ENCODE results near the gene COL4A4. TPM values are rescaled to one million over a fixed set of nuclear protein-coding genes. Genes with fewer than 3 reads are reported as not detected.

The COL4A4 gene
- total and polyA plus RNA-seq, 2 experiments from 2014 or later: 1.3 to 3.1 TPM

DNA sequence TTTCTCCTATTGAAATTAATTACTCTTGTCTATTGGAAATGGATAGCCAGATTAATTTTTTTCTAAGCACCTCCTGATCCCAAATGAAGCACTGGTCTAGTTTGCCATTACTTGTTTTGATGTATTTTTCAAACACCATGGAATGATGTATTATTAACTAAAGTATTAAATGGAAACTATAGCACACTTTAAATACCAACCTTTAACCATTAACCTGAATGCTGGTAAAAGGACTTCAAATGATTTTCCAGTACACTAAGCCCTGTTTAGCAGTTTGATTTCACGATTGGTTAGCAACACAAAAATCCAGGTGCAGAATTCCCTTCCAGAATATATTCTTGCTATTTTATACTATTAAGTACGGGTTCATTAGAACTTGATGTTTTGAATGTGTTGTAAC lies 37.8 kb upstream of the COL4A4 start (continued):
- TF ChIP-seq, protein P1, sequence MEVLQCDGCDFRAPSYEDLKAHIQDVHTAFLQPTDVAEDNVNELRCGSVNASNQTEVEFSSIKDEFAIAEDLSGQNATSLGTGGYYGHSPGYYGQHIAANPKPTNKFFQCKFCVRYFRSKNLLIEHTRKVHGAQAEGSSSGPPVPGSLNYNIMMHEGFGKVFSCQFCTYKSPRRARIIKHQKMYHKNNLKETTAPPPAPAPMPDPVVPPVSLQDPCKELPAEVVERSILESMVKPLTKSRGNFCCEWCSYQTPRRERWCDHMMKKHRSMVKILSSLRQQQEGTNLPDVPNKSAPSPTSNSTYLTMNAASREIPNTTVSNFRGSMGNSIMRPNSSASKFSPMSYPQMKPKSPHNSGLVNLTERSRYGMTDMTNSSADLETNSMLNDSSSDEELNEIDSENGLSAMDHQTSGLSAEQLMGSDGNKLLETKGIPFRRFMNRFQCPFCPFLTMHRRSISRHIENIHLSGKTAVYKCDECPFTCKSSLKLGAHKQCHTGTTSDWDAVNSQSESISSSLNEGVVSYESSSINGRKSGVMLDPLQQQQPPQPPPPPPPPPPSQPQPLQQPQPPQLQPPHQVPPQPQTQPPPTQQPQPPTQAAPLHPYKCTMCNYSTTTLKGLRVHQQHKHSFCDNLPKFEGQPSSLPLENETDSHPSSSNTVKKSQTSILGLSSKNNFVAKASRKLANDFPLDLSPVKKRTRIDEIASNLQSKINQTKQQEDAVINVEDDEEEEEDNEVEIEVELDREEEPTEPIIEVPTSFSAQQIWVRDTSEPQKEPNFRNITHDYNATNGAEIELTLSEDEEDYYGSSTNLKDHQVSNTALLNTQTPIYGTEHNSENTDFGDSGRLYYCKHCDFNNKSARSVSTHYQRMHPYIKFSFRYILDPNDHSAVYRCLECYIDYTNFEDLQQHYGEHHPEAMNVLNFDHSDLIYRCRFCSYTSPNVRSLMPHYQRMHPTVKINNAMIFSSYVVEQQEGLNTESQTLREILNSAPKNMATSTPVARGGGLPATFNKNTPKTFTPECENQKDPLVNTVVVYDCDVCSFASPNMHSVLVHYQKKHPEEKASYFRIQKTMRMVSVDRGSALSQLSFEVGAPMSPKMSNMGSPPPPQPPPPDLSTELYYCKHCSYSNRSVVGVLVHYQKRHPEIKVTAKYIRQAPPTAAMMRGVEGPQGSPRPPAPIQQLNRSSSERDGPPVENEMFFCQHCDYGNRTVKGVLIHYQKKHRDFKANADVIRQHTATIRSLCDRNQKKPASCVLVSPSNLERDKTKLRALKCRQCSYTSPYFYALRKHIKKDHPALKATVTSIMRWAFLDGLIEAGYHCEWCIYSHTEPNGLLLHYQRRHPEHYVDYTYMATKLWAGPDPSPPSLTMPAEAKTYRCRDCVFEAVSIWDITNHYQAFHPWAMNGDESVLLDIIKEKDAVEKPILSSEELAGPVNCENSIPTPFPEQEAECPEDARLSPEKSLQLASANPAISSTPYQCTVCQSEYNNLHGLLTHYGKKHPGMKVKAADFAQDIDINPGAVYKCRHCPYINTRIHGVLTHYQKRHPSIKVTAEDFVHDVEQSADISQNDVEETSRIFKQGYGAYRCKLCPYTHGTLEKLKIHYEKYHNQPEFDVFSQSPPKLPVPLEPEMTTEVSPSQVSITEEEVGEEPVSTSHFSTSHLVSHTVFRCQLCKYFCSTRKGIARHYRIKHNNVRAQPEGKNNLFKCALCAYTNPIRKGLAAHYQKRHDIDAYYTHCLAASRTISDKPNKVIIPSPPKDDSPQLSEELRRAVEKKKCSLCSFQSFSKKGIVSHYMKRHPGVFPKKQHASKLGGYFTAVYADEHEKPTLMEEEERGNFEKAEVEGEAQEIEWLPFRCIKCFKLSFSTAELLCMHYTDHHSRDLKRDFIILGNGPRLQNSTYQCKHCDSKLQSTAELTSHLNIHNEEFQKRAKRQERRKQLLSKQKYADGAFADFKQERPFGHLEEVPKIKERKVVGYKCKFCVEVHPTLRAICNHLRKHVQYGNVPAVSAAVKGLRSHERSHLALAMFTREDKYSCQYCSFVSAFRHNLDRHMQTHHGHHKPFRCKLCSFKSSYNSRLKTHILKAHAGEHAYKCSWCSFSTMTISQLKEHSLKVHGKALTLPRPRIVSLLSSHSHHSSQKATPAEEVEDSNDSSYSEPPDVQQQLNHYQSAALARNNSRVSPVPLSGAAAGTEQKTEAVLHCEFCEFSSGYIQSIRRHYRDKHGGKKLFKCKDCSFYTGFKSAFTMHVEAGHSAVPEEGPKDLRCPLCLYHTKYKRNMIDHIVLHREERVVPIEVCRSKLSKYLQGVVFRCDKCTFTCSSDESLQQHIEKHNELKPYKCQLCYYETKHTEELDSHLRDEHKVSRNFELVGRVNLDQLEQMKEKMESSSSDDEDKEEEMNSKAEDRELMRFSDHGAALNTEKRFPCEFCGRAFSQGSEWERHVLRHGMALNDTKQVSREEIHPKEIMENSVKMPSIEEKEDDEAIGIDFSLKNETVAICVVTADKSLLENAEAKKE (CRISPR knock-in tag; IDR thresholded peaks at IDR 0.05): no peak

DNA sequence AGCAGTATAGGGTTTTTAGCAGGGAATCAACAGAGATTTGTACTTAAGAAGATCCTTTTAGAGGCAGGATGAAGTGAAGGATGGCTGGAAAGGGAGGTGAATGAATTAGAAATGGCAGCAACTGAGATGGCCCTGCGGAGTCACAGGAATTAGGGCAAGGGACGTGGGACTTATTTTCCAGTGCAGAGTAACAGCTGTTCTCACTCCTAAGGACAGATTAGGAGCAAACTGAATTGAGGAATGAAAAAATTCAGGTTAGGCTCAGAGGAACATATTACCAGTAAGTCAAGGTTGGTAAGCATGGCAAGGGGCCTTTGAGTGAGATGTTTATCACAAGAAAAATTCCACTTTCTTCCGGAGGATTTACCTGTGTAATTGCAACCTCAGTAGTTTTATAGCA lies 34.9 kb upstream of the COL4A4 start:
- Histone ChIP-seq H3K79me2 (replicated peaks; ENCODE audit: insufficient read depth) (no peaks in the 10 kb centered on the region), H2AFZ (no peak overlapping the region), H3K9me2 (ENCODE audit: insufficient read depth) (no peaks in the 10 kb centered on the region), H3K27me3 (ENCODE audit: insufficient read depth) (no peaks in the 10 kb centered on the region), H3K27ac (ENCODE audit: low read depth) (no peak overlapping the region), H3K4me1 (ENCODE audit: insufficient read depth) (no peaks in the 10 kb centered on the region), H3F3A (replicated peaks; ENCODE audit: low read depth) (no peaks in the 10 kb centered on the region), H4K20me1 (replicated peaks; ENCODE audit: insufficient read depth) (no peaks in the 10 kb centered on the region), H3K4me3 (no peak overlapping the region), H3K36me3 (ENCODE audit: insufficient read depth) (no peaks in the 10 kb centered on the region), H3K4me2 (no peak overlapping the region)
- Mint-ChIP-seq H3K27ac (no peak overlapping the region; the same call in 1 of the 2 replicates), H3K4me3 (no peak overlapping the region), H3K4me1 (no peaks in the 10 kb centered on the region), H3K9me3 (no peaks in the 10 kb centered on the region), H3K27me3 (ENCODE audit: insufficient read depth, low read depth, poor library complexity) (no peaks in the 10 kb centered on the region), H3K36me3 (ENCODE audit: low read depth) (no peaks in the 10 kb centered on the region)
- DNase-seq (ENCODE audit: low spot score): no peak
- no peak for ATAC-seq
- TF ChIP-seq JUNB (IDR thresholded peaks at IDR 0.05; ENCODE audit: unreplicated experiment): no peak
- TF ChIP-seq EZH2phosphoT487 (IDR thresholded peaks at IDR 0.05; ENCODE audit: unreplicated experiment): no peak
- no peak for TF ChIP-seq CREB1 (CRISPR knock-in tag; IDR thresholded peaks at IDR 0.05; ENCODE audit: low read depth)
- TF ChIP-seq, protein P2, sequence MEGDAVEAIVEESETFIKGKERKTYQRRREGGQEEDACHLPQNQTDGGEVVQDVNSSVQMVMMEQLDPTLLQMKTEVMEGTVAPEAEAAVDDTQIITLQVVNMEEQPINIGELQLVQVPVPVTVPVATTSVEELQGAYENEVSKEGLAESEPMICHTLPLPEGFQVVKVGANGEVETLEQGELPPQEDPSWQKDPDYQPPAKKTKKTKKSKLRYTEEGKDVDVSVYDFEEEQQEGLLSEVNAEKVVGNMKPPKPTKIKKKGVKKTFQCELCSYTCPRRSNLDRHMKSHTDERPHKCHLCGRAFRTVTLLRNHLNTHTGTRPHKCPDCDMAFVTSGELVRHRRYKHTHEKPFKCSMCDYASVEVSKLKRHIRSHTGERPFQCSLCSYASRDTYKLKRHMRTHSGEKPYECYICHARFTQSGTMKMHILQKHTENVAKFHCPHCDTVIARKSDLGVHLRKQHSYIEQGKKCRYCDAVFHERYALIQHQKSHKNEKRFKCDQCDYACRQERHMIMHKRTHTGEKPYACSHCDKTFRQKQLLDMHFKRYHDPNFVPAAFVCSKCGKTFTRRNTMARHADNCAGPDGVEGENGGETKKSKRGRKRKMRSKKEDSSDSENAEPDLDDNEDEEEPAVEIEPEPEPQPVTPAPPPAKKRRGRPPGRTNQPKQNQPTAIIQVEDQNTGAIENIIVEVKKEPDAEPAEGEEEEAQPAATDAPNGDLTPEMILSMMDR (conservative IDR thresholded peaks at IDR 0.05; ENCODE audit: low read depth in 2 of 2): no peak
- no peak for TF ChIP-seq POLR2AphosphoS5 (IDR thresholded peaks at IDR 0.05; ENCODE audit: low read depth)
- TF ChIP-seq STAT1 (IDR thresholded peaks at IDR 0.05; ENCODE audit: unreplicated experiment): no peak
- TF ChIP-seq EZH2 (IDR thresholded peaks at IDR 0.05; ENCODE audit: low read depth, unreplicated experiment): no peak
- no peak for TF ChIP-seq ZNF114 (CRISPR knock-in tag; IDR thresholded peaks at IDR 0.05)
- TF ChIP-seq, protein P3, sequence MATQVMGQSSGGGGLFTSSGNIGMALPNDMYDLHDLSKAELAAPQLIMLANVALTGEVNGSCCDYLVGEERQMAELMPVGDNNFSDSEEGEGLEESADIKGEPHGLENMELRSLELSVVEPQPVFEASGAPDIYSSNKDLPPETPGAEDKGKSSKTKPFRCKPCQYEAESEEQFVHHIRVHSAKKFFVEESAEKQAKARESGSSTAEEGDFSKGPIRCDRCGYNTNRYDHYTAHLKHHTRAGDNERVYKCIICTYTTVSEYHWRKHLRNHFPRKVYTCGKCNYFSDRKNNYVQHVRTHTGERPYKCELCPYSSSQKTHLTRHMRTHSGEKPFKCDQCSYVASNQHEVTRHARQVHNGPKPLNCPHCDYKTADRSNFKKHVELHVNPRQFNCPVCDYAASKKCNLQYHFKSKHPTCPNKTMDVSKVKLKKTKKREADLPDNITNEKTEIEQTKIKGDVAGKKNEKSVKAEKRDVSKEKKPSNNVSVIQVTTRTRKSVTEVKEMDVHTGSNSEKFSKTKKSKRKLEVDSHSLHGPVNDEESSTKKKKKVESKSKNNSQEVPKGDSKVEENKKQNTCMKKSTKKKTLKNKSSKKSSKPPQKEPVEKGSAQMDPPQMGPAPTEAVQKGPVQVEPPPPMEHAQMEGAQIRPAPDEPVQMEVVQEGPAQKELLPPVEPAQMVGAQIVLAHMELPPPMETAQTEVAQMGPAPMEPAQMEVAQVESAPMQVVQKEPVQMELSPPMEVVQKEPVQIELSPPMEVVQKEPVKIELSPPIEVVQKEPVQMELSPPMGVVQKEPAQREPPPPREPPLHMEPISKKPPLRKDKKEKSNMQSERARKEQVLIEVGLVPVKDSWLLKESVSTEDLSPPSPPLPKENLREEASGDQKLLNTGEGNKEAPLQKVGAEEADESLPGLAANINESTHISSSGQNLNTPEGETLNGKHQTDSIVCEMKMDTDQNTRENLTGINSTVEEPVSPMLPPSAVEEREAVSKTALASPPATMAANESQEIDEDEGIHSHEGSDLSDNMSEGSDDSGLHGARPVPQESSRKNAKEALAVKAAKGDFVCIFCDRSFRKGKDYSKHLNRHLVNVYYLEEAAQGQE (IDR thresholded peaks at IDR 0.05; ENCODE audit: unreplicated experiment): no peak
